GM21360 (cell line): ENCODE results near the gene GABPB1.

Source experiments
- ATAC-seq: cut with Tn5 transposase; IDR thresholded peaks from one replicate; pipeline ENCODE4 v1.9.1; 2021; ENCODE audit warnings: mild to moderate bottlenecking, moderate library complexity; ENCODE audit not compliant: unreplicated experiment

The GABPB1 gene

GRCh38 chr15:50345298-50345697, 9.7 kb downstream of the GABPB1 start:
- ATAC-seq, result no peak

DNA sequence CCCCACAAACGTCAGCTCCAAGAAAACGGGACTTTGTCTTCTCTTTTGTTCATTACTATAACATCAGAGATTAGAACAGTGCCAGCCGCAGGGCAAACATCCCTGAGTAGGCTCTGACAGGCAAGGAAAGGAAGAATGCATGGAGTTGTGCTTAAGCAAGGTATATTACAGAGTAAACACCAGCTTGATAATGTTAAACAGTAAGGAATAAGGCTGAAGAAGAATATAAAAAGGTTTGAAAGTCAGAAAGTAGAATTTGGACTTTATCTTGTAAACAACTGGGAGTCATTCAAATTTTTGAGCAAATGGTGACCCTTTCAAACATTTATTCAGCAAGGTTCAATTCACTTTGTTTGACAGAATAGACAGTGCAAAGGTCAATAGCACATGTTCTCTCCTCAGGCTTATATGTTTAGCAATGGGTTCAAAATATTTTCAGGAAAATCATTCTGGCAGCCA, 11.0 kb downstream of the GABPB1 start:
- no peak for ATAC-seq

DNA sequence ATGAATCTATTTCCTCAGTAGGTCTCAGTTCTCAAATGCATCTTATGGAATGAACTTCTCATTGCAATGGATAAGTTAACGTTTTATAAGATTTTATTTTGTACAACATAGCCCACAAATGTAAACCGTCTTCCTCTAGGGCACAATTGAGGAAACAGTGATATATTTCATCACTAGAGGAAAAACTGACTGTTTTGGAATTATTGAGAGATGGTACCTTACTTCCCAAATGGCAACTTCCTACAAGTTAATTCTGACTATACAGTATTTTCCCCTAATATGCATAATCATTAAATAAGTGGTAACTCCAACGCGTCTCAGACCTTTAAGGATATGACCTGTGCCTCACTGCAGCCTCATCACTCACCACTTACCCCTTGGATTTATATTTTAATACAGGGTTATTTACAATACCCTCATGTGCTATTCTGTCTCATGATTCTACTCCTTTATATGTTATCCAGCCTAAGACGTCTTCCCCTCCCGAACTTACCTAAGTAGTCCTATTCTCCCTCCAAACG, 13.3 kb downstream of the GABPB1 start:
- ATAC-seq, result no peak

DNA sequence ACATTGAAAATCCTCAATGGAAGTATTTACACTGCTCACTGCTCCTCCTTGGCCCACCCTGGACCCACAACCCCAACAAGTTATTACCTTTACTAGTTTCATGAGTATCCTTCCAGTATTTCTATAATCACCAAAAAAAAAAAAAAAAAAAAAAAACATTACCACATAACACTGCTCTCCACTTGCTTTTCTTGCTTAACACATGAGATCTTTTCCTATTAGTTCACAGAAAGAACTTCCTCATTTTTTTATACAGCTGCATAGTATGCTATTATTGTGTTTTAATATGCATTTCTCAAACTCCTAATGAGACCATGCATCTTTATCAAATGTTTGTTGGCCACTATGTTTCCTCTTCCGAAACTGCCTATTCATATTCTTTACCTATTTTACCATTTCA, 14.6 kb downstream of the GABPB1 start:
- ATAC-seq, result no peak

GRCh38 chr15:50339717-50340116, 15.3 kb downstream of the GABPB1 start:
- ATAC-seq, result no peak

DNA sequence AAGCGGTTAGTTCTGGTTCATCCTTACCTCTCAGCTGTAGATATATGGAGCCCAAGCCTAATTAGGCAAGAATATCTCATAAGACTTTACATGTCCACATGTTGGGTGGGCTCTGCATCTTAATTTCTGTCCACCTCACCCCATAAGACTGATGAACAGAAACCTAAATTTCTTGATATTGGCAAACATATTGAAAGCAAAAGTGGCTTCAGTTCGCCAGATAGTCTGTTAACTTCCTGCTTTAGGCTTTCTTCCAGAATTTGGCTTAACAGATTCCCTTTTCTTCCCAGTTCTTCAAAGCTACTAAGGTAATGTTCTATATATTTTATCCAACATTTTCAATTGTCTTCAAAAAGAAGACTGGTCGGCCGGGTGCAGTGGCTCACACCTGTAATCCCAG, 19.7 kb downstream of the GABPB1 start:
- ATAC-seq, result no peak

- ATAC-seq, result no peak
Measured at GRCh38 chr15:50333229-50333628, 21.8 kb downstream of the GABPB1 start.

DNA sequence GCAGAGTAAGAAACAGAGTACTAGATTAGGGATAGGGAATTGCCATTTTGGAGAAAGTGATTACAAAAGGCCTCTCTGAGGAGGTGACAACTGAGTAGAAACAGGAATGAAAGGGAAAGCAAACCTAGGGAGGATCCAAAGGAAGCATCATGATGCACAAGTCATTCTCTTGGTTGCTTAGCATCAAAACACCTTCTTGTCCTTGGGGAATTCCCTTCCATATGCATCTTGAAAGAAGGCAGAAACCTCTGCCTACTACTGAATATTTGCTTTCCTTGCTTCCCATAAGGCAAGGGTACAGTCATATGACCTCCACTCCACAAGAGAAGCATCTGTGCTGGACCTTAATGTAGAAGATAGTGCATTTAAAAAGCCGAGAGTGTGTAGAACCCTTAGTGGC, 24.1 kb downstream of the GABPB1 start:
- ATAC-seq, result no peak

GRCh38 chr15:50328116-50328515, 26.9 kb downstream of the GABPB1 start:
- no peak for ATAC-seq

GRCh38 chr15:50321680-50322210, 33.3 kb downstream of the GABPB1 start:
- no peak for ATAC-seq

DNA sequence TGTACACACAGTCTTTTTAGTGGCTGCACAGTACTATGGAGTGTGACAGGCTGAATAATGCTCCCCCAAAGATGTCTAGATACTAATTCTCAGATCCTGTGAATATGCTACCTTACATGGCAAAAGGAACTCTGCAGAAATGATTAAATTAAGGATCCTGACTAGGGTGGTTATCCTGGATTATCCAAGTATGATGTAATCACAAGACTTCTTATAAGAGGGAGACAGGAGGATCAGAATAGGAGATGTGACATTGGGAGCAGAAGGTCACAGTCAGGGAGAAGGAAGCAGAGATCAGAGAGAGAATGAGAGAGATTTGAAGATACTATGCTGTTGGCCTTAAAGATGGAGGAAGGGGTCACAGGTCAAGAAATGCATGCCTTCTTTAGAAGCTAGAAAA, 34.5 kb downstream of the GABPB1 start:
- ATAC-seq, result no peak

- no peak for ATAC-seq
Measured at GRCh38 chr15:50318697-50319096, 36.3 kb downstream of the GABPB1 start.

DNA sequence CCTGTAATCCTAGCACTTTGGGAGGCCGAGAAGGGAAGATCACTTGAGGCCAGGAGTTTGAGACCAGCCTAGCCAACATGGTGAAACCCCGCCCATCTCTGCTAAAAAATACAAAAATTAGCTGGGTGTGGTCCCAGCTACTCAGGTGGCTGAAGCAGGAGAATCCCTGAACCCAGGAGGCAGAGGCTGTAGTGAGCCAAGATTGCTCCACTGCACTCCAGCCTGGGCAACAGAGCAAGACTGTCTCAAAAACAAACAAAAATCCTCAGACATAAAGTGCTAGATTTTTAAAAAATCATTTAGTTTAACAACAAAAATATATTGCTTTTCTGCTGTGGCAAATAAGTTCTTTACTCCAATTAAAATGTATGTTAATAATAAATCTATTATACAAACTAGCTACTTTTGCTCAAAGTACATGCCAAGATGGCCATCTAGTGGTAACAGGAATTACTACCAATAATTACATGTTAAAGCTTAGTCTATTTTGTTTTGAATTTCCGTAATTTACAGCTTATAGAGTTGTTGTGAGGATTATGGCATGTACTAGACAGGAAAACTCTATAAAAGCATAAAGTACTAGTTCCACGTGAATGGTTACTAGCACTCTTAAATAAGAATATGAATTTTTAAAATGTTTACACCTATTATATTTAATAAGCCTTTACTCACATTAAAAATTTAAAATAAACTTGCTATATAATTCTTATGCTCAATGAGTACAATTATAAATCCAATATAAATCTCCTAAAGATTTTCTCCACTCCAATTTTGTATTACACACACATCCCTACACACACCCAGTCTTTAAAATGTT, 39.0 kb downstream of the GABPB1 start:
- ATAC-seq, result no peak

DNA sequence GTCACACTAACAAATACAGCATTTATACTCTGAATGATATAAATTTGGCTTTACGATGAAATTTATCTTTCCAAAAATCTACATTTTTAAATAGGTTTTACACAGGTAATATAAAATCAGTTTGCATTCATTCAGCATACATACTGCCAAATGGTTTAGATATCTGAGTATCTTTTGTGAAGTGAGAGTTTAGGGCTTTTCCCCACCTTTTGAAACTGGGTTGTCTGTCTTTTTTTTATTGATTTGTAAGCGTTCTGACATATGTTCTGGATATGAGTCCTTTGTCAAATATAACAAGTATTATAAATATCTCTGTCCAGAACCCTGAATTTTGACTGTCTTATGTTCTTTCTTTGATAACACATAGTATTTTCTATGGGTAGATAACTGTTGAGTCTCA, 42.4 kb downstream of the GABPB1 start:
- ATAC-seq, result no peak

- ATAC-seq, result no peak
Measured at GRCh38 chr15:50307799-50308198, 47.2 kb downstream of the GABPB1 start.

DNA sequence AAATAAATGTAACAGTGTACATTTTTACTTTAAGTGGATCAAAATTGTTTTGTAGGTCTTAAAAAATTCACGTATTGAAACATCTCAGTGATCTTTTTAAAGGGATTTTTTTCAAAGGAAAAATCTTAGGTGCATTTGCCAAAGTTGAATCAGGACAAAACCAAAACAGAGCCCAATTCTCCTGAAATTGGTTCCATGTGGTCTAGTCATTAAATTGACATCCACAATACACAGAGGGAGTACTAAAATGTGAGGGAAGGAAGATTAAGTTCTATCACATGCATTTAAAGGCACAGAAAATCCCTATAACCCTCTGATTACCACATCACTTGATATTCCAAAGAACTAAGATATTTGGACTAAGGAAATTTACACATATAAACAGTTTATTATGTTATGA, 50.2 kb downstream of the GABPB1 start:
- ATAC-seq, result no peak

GRCh38 chr15:50302581-50302980, 52.4 kb downstream of the GABPB1 start:
- ATAC-seq, result no peak

- no peak for ATAC-seq
Measured at GRCh38 chr15:50298340-50298739, 56.7 kb downstream of the GABPB1 start.

DNA sequence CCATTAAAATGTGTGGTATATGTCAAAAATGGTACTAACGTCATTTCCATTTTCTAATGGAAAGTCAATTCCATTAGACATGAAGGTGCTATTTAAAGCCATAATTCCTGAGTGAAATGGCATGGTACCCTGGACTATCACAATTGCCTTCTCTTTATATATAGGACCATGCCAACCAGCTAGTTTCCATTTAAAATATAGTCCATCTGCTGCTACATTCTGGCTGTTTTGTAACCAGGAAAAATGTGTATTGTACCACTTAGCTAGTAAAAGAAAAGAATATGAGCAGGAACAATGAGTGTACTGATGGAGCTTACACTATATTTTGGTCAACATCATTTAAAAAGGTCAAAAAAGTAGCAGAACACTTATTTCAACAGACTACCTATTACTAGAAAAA, 59.0 kb downstream of the GABPB1 start:
- no peak for ATAC-seq

- no peak for ATAC-seq
Measured at GRCh38 chr15:50289749-50290148, 65.2 kb downstream of the GABPB1 start.

DNA sequence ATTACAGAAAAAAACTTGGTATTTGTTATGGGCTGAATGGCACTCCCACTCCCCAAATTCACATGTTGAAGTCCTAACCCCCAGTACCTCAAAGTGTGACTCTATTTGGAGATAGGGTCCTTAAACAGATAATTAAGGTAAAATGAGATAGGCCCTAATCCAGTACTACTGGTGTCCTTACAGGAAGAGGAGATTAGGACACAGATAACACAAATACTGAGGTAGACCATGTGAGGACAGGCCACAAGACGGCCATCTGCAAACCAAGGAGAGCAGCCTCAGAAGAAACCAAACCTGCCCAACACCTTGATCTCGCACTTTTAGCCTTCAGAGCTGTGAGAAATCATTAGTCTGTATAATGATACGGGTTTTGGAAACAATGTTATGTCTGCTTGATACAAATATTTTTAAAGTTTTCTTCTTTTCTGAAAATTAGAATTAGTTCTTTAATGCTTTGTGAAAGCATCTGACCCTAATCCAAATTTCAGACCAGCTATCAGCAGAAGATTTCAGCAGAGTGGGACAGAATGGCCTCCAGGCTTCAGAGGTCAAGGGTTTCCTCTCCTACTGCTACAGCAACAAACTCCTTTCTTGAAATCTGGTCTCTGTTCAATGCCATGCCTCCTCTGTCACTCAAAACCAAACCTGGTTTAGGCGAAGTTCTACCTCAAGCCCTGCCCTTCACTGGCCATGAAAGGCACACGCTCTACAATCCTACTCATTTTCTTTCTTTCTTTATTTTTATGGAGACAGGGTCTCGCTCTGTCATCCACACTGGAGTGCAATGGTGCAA, 67.5 kb downstream of the GABPB1 start:
- no peak for ATAC-seq

- ATAC-seq, result no peak
Measured at GRCh38 chr15:50281427-50281826, 73.6 kb downstream of the GABPB1 start.
